Measurements from ENCODE around the gene CXCL11. TPM values are rescaled to one million over a fixed set of nuclear protein-coding genes. Genes with fewer than 3 reads are reported as not detected.

Gene CXCL11
- total and polyA plus RNA-seq, 2 of the 13 experiments (the other 11 are each of a cell fraction or from before 2014, with no cell fraction given) = 0.08 TPM; not detected in 1

DNA sequence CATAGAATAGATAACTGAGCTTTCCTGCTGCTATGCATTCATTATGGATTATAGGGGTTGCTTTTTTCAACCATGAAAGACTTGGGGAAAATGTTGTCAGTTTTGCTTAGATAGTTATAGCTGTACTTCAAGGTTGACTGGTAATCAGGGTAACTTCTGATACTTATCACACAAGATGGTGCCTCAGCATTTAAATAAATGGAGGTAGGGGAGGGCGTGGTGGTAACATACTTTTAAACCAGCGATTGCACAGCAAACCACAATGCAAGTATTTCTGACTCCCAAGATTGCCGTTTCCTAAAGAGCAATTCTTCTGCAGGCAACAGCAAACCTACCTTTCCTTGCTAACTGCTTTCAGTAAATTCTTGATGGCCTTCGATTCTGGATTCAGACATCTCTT, 13.8 kb downstream of the CXCL11 start:
- H3K4me1 ChIP-seq (ENCODE audit: insufficient read depth, low read length) = no peaks in the 10 kb centered on the region
- 11% methylated on average over 4 of the region's 4 CpGs for WGBS (ENCODE audit: low lambda C conversion rate)
- H3K36me3 ChIP-seq (replicated peaks in 1 of 2; ENCODE audit: control insufficient read depth in 1 of 2, insufficient read depth in 2 of 2, low read length in 2 of 2) = no peaks in the 10 kb centered on the region
- H3K9ac ChIP-seq (ENCODE audit: insufficient read depth, low read depth, low read length) = no peak overlapping the region
- H3K27ac ChIP-seq (ENCODE audit: extremely low read length, insufficient read depth, low read length) = no peak overlapping the region
- no peak for TF ChIP-seq ZNF773 (CRISPR knock-in tag; IDR thresholded peaks at IDR 0.05; ENCODE audit: borderline replicate concordance)
- no peak for TF ChIP-seq ZMYM4 (CRISPR knock-in tag; IDR thresholded peaks at IDR 0.05)
- no peak for TF ChIP-seq ZNF556 (CRISPR knock-in tag; IDR thresholded peaks at IDR 0.05; ENCODE audit: borderline replicate concordance)
- TF ChIP-seq SNRNP70 (IDR thresholded peaks at IDR 0.05; ENCODE audit: low read depth, low read length) = no peak
- no peak for TF ChIP-seq ZNF564 (CRISPR knock-in tag; IDR thresholded peaks at IDR 0.05)
- no peak for TF ChIP-seq HCFC1 (IDR thresholded peaks at IDR 0.05; ENCODE audit: low read depth, low read length)
- TF ChIP-seq ZNF543 (CRISPR knock-in tag; IDR thresholded peaks at IDR 0.05) = no peak
- no peaks in the 10 kb centered on the region for H4K20me1 ChIP-seq (ENCODE audit: insufficient read depth, low read length)
- CTCF ChIA-PET (ENCODE audit: low intra/inter-chr PET ratio, low total read pairs) = no interaction called here
- in situ Hi-C loops (cut with HindIII; ENCODE audit: extremely low pct_ligation_motif_present, low pct_unique_long_range_greater_than_20kb) = no loop called here
- intact Hi-C loops (cut with micrococcal nuclease; ENCODE audit: unreplicated experiment) = no loop called here
- H3K4me2 ChIP-seq (ENCODE audit: low read depth, low read length) = no peak overlapping the region
- H2AFZ ChIP-seq (ENCODE audit: low read length) = no peak overlapping the region
- no peak overlapping the region for H3K4me3 ChIP-seq (replicated peaks in 1 of 3; ENCODE audit: insufficient read depth in 1 of 3, low read depth in 2 of 3, low read length in 3 of 3)
- no peaks in the 10 kb centered on the region for H3K79me2 ChIP-seq (ENCODE audit: insufficient read depth, low read length)
- H3K9me3 ChIP-seq (ENCODE audit: low read length) = no peaks in the 10 kb centered on the region
- no peaks in the 10 kb centered on the region for H3K27me3 ChIP-seq (ENCODE audit: control insufficient read depth in 1 of 2, insufficient read depth in 2 of 2, low read length in 2 of 2)
- no TSS peak for BruUV-seq (replicated peaks)
- POLR2A ChIA-PET = no interaction called here
- no peak for ATAC-seq
- no peak for DNase-seq (ENCODE audit: low spot score)
- no peak for FAIRE-seq

- intact Hi-C loops (cut with micrococcal nuclease; ENCODE audit: unreplicated experiment) = no loop called here
- Histone ChIP-seq H3K36me3 (replicated peaks in 1 of 2; ENCODE audit: control insufficient read depth in 1 of 2, insufficient read depth in 2 of 2, low read length in 2 of 2) (no peaks in the 10 kb centered on the region), H3K79me2 (ENCODE audit: insufficient read depth, low read length) (no peaks in the 10 kb centered on the region), H3K27me3 (ENCODE audit: control insufficient read depth in 1 of 2, insufficient read depth in 2 of 2, low read length in 2 of 2) (no peaks in the 10 kb centered on the region), H3K9me3 (ENCODE audit: low read length) (no peaks in the 10 kb centered on the region), H3K4me1 (ENCODE audit: insufficient read depth, low read length) (no peaks in the 10 kb centered on the region), H4K20me1 (ENCODE audit: insufficient read depth, low read length) (no peaks in the 10 kb centered on the region), H2AFZ (ENCODE audit: low read length) (no peak overlapping the region), H3K9ac (ENCODE audit: insufficient read depth, low read depth, low read length) (no peak overlapping the region), H3K4me2 (ENCODE audit: low read depth, low read length) (no peak overlapping the region), H3K27ac (ENCODE audit: extremely low read length, insufficient read depth, low read length) (no peak overlapping the region), H3K4me3 (replicated peaks in 1 of 3; ENCODE audit: insufficient read depth in 1 of 3, low read depth in 2 of 3, low read length in 3 of 3) (no peak overlapping the region)
- ATAC-seq = no peak
- CTCF ChIA-PET (ENCODE audit: low intra/inter-chr PET ratio, low total read pairs) = no interaction called here
- WGBS (ENCODE audit: low lambda C conversion rate) = 7% methylated on average over 3 of the region's 3 CpGs
- in situ Hi-C loops (cut with HindIII; ENCODE audit: extremely low pct_ligation_motif_present, low pct_unique_long_range_greater_than_20kb) = no loop called here
- DNase-seq (ENCODE audit: low spot score) = no peak
- POLR2A ChIA-PET = no interaction called here
- FAIRE-seq = no peak
- BruUV-seq (replicated peaks) = no TSS peak
- no peak for TF ChIP-seq CSRNP2 (CRISPR knock-in tag; conservative IDR thresholded peaks at IDR 0.05; ENCODE audit: low read depth)
- TF ChIP-seq NFIB (CRISPR knock-in tag; IDR thresholded peaks at IDR 0.05; ENCODE audit: borderline replicate concordance) = no peak
- no peak for TF ChIP-seq JARID2 (CRISPR knock-in tag; IDR thresholded peaks at IDR 0.05; ENCODE audit: insufficient replicate concordance)
- no peak for TF ChIP-seq CBFB (CRISPR knock-in tag; IDR thresholded peaks at IDR 0.05)
- TF ChIP-seq KDM4B (CRISPR knock-in tag; IDR thresholded peaks at IDR 0.05) = no peak
- TF ChIP-seq TCF12 (IDR thresholded peaks at IDR 0.05) = no peak
- no peak for TF ChIP-seq TCF12 (CRISPR knock-in tag; IDR thresholded peaks at IDR 0.05)
- no peak for TF ChIP-seq SALL2 (CRISPR knock-in tag; IDR thresholded peaks at IDR 0.05)
- no peak for TF ChIP-seq ZNF747 (CRISPR knock-in tag; IDR thresholded peaks at IDR 0.05; ENCODE audit: borderline replicate concordance)
- TF ChIP-seq SPEN (CRISPR knock-in tag; IDR thresholded peaks at IDR 0.05; ENCODE audit: low read depth) = no peak
- TF ChIP-seq ZNF557 (CRISPR knock-in tag; IDR thresholded peaks at IDR 0.05) = no peak
- no peak for TF ChIP-seq DMAP1 (CRISPR knock-in tag; IDR thresholded peaks at IDR 0.05)
- TF ChIP-seq ZNF883 (CRISPR knock-in tag; IDR thresholded peaks at IDR 0.05; ENCODE audit: not compliant biosample characterization) = no peak
- no peak for TF ChIP-seq ZNF761 (CRISPR knock-in tag; conservative IDR thresholded peaks at IDR 0.05)
- TF ChIP-seq HOXA3 (CRISPR knock-in tag; IDR thresholded peaks at IDR 0.05) = no peak
Measured at GRCh38 chr4:76017056-76017686, 18.7 kb downstream of the CXCL11 start.
